HG03066 (cell line): Measurements from ENCODE around the gene ELOVL2.
"Not testable (repeated sequence)": the region's sequence is repeated elsewhere in the genome, so short reads cannot be mapped to it uniquely, and the experiment has no call there.

Source experiments
- ATAC-seq: cut with Tn5 transposase; IDR thresholded peaks from one replicate; pipeline ENCODE4 v1.9.1; 2021; ENCODE audit warnings: low read depth; ENCODE audit not compliant: unreplicated experiment

The ELOVL2 gene

GRCh38 chr6:11043961-11044711 lies at the start of gene ELOVL2:
Gene ELOVL2, minus strand, starts transcription at chr6:11044305. Its CDS starts 75 bp downstream, at chr6:11044230.
- ATAC-seq: no peak

- ATAC-seq: peak; percentile 15
Observed at GRCh38 chr6:11093376-11093625, 49.2 kb upstream of the ELOVL2 start.

DNA sequence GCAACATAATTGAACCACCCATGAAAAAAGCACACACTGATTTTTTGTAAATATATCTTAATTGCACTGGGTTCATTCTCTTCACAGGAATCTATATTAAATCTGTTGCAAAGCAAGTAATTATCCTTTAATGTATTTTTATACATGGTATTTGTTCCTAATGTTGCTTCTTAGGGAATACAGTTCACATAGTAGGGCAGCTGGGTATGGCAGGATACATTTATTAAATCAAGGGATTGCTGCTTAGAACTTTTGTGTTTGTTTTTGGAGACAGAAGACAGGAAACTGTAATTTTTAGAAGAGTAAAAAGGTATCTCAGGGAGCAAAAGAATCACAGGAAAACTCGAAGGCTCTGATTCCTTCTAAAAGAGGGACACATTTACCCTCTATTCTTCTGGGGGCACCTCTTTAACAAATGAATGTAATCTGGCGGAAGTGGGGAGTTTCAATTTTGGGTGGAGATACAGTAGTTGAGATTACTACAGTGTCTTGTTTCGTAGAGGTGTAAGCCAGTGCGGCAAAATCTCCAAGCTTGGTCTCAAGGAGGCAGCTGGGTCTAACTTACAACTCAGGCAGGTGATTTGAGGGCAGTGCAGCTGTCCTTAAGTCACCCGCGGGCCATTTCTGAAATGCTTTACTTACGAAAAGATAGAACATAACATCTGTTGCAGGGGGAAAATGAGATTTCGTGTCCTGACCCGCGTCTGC lies 48.7 kb upstream of the ELOVL2 start:
- peak; percentile 33 for ATAC-seq

GRCh38 chr6:11091141-11091540 lies 47.0 kb upstream of the ELOVL2 start:
- ATAC-seq: not testable (repeated sequence)

DNA sequence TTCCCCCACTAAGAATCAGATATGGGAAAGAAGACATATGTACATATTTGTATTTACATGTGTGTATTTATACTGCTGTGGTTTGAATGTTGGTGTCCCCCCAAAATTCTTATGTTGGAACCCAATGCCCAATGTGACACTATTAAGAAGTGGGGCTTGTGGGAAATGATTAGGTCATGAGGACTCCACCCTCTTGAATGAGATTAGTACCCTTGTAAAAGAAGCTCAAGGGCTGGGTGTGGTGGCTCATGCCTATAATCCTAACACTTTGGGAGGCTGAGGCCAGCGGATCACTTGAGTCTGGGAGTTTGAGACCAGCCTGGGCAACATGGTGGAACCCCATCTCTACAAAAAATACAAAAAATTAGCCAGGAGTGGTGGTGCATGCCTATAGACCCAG lies 45.6 kb upstream of the ELOVL2 start:
- ATAC-seq: no peak

GRCh38 chr6:11087141-11087812 lies 43.2 kb upstream of the ELOVL2 start:
- not testable (repeated sequence) for ATAC-seq

DNA sequence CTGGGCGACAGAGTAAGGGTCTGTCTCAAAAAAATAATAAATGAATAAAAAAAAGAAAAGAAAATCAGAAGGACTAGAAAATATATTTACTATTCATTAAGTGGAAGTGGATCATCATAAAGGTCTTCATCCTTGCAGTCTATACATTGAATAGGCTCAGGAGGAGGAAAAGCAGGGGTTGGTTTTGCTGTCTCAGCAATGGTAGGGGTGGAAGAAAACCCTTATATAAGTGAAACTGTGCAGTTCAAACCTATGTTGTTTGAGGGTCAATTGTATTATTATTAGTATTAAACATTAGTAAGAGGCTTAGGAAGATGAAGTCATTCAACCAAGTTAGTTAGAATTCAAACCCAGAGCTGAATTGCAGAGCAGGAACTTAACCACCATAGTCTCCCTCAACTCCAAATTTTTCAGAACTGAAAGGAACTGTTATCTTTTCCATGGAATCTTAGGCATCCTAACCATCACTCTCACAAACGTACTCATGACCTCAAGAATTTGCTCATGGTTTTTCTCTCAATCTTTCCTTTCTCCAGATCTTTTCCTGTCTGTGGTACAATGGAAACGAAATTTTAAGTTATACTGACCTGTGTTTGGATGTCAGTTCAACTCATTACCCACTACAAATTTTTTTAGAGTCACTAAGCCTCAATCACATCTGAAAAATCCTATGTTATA lies 41.8 kb upstream of the ELOVL2 start:
- no peak for ATAC-seq

DNA sequence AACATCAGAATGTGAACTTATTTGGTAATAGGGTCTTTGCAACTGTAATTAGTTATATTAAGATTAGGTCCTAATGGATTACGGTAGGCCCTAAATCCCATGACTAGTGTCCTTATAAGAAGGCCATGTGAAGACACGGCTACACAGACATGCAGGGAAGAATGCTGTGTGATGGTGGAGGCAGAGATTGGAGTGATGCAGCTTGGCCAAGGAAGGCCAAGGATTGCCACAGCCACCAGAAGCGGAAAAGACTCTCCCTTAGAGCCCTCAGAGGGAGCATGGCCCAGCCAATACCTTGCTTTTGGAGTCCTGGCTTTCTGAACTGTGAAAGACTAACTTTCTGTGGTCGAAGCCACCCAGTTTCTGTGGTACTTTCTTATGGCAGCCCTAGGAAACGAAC lies 39.9 kb upstream of the ELOVL2 start:
- no peak for ATAC-seq

DNA sequence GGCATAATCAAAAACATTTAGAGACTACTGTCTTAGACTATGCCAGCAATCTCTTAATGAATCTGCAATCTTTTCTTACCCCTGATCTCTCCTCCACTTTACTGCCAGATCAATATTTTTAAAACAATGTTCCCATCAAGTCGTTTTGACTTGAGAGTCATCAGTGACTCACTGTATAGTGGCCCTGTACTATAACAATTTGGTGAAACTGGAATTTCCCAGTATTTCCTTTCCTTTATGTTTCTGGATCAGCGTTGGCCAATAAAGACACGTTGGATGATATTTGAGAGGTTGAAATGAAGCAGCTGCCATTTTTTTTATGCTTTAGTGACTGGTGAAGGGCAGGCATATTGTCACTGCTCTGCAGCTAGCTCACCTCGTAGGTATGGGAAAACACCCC lies 39.4 kb upstream of the ELOVL2 start:
- ATAC-seq: no peak

DNA sequence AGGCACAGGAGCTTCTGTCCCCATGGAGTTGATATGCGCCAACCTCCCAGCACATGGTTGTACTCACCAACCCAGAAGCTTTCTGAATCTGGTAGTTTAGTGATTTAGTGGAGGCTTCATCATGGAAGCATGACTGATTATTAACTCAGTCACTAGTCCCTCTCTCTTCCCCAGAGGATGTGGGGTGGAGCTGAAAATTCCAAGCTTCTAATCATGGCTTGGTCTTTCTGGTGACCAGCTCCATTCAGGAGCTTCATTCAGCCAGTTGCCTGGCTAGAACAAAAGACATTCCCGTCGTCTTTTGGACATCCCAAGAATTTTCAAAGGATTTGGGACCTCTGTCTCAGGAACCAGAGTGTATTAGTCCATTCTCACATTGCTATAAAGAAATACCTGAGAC lies 36.2 kb upstream of the ELOVL2 start:
- no peak for ATAC-seq

GRCh38 chr6:11078266-11078665 lies 34.2 kb upstream of the ELOVL2 start:
- ATAC-seq: no peak

DNA sequence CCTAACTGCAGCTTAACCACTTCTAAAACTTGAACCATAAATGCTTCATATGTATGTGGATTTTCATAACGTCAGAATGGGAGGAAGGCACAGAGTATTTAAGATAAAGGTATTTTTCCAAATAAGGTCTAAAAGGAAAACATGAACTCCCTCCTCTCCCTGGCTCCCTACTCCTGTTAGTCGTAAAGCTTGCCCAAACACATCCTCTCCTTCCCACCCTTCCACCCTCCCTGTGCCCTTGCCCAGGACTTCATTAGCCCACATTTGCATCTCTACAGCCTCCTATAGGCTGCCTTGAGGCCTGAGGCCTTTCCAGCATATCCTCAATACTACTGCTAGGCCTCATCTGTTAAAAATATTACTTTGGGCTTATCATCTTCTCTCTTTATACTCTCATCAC lies 32.4 kb upstream of the ELOVL2 start:
- no peak for ATAC-seq

DNA sequence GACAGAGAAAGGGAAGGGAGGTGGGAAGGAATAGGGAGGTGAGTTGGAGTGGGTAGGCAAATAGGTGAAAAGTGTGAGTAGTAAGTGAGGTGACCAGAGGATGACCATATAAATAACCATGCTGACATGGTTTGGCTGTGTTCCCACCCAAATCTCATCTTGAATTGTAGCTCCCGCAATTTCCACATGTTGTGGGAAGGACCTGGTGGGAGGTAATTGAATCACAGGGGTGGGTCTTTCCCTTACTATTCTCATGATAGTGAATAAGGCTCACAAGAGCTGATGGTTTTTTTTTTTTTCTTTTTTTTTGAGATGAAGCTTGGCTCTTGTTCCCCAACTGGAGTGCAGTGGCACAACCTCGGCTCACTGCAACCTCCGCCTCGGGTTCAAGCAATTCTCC lies 28.0 kb upstream of the ELOVL2 start:
- no peak for ATAC-seq

DNA sequence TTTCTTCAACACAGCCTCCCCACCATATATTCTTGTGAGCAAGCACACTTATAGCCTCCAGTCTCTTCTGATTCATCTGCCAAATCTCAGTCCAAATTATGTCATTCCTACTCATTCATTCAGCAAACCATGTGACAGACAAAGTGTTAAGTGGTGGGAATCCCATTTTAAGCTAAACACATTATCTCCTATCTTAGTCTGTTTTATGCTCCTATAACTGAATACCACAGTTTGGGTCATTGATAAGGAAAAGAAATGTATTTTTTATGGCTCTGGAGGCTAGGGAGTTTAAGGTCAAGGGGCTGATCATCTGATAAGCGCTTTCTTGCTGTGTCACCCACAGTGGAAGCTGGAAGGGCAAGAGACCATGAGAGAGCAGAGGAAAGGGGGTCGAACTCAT lies 25.7 kb upstream of the ELOVL2 start:
- ATAC-seq: no peak

GRCh38 chr6:11067348-11067747 lies 23.2 kb upstream of the ELOVL2 start:
- ATAC-seq: no peak

DNA sequence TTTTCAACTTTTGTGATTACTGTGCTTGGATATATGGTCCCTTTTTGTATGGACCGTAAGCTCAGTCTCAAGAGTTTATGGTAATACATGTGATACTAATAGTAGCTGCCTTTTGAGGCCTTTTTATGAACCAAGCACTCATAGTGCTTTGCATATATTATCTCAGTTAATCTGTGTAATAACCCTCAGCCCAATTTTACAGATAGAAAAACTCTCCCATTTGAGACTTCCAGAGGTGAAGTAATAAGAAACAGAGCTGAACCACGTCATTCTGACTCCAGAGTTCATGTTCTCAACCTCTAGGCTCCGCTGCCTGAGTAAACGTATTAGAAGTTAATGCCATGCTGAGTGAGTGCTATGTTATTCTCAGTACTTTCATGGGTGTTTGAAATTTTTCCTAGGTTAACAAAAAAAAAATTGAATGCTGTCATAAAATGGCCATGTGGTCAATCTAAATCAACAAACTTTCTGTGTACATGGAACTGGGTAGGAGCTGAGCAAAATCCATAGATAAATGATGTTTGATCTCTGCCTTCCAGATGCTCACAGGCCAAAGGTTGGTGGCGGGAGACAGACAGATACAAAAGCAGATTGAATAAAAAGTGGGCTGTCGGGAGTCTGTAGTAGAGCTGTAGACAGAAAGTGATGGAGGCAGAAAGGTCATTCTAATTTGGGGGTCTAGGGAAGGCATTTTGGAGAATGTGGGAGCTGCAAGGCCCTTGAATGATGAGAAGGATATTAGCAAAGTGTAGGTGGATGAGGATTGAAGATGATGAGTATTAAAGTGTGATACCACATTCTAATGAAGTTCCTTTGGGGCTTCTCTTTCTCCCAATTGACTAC lies 22.6 kb upstream of the ELOVL2 start:
- no peak for ATAC-seq

GRCh38 chr6:11065436-11066202 lies 21.5 kb upstream of the ELOVL2 start:
- ATAC-seq: no peak

DNA sequence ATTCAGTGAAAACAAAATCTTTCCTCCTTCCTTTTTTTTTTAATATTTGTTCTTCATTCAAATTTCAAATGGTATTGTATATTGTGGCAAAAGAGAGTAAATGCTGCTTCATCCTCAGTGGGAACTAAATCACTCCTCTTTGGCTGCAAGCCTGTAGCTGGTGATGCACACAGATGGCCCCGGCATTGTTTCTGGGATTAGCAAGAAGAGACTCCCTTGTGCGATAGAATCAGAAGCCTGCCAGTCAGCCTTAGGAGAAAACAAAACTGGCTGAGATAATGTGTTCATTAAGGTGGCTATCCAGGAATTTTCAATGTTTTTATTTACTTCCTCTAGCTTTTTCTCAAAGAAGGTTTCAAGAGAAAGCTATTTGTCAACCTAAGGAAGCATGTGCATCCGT lies 20.7 kb upstream of the ELOVL2 start:
- no peak for ATAC-seq

- ATAC-seq: no peak
Observed at GRCh38 chr6:11062715-11063114, 18.6 kb upstream of the ELOVL2 start.

DNA sequence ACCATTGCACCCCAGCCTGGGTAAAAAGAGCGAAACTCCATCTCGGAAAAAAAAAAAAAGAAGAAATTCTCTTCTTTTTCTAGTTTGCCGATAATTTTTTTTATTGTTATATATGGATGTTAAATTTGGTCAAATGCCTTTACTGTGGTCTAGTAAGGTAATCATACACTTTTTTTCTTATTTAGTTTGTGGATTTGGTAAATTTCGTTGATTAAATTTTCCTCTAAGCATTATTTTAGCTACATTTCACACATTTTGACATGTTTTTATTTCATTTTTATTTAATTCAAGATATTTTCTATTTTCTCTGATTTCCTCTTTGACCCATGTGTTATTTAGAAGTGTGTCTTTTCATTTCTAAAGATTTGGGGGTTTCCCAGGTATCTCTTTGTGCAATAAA lies 18.0 kb upstream of the ELOVL2 start:
- no peak for ATAC-seq
